NCI-H748 treated with DMSO at 0.1 percent for 48 hours (cell line): ENCODE results near the gene PTPA.
A peak's percentile ranks its signal among the peaks of the same experiment; 100 is the strongest.
"Not testable (repeated sequence)": the region's sequence is repeated elsewhere in the genome, so short reads cannot be mapped to it uniquely, and the experiment has no call there.

Experiments used
- DNase-seq: peaks from one replicate; lab custom pipeline; 2025; lab: John Stamatoyannopoulos, UW

The PTPA gene

DNA sequence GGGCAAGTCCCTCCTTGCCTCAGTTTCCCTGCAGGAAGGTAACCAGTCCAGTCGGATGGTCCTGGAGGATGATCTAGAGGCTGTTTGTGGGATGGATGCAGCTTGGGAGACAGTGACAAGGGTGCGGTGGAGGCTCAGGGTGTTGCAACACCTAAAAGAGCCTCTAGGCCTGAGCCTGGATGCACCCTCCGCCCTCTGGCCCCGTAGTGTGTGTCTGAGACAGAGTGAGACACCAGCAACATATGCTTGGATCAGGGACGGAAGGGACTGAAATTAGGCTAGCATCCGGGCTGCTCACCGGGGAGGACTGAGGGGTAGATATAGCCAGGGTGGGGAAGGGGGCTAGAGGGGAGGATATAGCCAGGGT, 1.7 kb upstream of the PTPA start:
- no peak for DNase-seq

DNA sequence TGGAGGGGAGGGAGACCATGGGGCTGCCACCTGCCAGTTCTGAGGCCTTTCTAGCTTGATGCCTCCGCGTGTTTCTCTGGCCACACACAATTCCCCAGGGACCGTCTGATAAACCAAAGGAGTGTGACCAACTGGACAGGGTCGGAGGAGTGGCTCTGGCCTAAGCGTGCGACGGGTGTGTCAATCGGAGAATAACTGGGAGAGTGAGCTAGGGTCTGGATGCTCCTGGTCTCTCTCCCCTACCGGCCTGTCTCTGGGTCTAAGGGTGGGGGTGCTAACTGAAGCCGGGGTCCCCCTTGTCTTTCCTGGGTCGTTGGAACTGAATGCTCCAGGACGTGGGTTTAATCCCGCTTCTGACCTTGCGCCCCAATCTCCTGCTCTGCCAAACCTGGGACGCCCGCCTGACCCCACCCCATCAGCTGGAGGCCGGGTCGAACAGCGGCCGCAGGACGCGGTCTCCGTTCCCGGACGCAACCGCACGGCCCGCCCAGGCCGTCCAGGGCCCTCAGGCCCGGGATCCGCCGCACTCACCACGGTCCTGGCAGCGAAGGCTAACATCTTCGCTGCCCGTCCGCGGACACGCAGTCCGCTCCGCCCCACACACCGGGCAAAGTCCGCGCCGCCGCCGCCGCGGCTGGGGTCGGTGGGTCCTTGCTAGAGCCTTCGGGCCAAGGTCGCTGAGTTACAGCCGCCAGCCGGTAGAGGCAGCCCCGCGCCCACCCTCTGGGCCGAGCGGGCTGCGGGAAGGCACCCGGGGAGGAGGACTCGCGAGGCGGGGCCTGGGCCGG, 1.1 kb upstream of the PTPA start:
- DNase-seq, result no peak

DNA sequence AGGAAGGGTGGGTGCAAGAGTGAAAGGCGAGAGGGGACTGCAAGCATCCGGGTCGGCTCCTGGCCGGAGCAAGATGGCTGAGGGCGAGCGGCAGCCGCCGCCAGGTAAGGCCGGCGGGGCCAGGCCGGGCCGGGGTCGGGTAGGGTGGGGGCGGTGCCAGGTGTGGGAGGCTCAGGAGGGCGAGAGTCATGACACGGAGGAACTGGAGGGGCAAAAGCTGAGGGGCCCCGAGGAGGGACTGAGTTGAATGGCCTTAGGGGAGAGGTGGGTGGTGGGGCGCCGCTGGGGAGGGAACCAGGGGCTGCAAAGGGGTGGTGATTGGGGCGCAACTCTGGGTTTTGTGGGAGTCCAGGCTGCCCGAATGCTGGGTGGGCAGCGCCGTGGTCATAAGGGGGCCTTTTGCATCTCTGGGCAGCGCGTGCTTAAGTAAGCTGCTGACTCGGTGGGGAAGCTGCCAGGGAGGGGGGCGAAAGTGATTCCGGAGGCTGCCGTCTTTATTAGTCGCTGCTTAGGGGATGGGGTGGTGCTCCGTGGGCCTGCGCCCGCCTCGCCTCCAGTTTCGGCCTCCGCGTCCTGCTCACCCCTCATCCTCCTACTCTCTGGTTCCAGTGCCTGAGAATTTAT, 425 bp downstream of the PTPA start:
- DNase-seq, result peak; percentile 24

DNA sequence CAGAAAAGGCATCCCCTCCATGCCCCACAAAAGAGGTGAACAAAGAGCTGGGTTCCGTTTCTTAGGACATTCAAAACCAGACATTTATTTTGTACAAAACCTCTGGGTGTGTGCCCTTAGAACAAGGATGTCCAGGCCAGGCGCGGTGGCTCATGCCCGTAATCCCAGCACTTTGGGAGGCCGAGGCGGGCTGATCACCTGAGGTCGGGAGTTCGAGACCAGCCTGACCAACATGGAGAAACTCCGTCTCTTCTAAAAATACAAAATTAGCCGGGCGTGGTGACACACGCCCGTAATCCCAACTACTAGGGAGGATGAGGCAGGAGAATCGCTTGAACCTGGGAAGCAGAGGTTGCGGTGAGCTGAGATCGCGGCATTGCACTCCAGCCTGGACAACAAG, 1.3 kb downstream of the PTPA start:
- not testable (repeated sequence) for DNase-seq

DNA sequence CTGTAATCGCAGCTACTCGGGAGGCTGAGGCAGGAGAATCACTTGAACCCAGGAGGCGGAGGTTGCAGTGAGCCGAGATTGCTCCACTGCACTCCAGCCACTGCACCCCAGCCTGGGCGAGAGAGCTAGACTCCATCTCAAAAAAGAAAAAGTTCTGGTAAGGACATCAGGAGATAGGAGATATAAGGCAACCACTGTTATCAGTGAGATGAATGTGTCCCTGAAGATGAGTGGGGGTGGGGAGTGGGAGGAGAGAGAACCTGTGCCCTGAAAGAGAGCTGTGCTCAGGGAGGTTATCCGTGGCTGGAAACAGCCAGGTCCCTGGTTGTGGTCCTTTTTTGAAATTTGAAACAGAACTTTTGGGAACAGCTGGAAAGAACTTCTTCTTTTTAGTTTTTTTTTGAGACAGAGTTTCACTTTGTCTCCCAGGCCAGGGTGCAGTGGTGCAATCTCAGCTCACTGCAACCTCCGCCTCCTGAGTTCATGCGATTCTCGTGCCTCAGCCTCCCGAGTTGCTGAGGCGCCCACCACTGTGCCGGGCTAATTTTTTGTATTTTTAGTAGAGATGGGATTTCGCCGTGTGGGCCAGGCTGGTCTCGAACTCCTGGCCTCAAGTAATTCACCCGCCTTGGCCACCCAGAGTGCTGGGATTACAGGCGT, 2.6 kb downstream of the PTPA start:
- no peak for DNase-seq

DNA sequence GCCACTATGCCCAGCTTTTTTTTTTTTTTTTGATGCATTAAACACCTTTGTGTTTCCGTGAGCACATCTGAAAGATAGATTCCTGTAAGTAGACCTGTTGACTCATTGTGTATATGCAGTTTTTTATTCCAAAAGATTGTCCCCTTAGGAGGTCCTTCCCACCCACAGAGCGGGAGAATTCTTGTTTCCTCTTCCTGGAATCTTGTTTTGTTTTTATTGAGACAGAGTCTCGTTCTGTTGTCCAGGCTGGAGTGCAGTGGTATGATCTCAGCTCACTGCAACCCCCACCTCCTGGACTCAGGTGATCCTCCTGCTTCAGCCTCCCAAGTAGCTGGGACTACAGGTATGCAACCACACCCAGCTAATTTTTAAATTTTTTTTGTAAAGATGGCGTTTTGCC, 7.6 kb downstream of the PTPA start:
- no peak for DNase-seq

DNA sequence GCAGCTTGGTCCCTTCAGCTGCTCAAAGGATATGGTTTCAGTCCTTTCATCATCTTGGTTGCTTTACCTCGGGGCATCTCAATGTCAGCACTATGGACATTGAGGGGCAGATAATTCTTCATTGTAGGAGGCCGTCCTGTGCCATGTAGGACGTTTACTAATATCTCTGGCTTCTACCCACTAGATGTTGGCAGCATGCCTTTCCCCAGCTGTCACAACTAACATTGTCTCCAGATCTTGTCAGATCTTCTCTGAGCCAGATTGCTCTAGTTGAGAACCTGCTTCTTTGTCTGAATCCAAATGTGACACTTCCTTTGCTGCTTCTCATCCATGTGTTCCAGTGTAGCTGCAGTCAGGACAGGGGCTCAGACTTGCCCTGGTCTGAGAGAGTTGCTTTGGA, 10.3 kb downstream of the PTPA start:
- no peak for DNase-seq

DNA sequence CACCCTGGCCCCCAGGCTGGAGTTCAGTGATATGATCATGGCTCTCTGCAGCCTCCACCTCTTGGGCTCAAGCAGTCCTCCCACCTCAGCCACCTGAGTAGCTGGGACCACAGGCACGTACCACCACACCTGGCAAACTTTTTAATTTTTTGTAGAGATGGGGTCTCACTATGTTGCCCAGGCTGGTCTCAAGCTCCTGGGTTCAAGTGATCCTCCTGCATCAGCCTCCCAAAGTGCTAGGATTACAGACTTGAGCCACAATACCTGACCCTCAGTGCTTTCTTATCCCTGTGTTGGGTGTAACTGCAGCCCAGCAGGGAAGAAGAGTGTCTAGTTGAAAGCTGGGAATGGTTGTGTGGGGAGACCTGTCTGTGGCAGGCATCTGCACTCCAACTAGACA, 10.9 kb downstream of the PTPA start:
- DNase-seq, result no peak

DNA sequence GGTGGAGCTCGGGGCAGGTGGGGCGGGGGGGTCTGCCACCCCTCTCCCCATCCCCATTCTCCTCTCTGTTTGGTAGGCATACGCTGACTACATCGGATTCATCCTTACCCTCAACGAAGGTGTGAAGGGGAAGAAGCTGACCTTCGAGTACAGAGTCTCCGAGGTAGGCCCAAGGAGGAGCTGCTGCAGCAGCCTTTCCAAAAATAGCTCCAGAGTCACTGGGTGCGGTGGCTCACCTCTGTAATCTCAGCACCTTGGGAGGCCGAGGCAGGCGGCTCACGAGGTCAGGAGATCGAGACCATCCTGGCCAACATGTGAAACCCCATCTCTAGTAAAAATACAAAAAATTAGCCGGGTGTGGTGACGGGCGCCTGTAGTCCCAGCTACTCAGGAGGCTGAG, 11.8 kb downstream of the PTPA start:
- DNase-seq, result not testable (repeated sequence)

DNA sequence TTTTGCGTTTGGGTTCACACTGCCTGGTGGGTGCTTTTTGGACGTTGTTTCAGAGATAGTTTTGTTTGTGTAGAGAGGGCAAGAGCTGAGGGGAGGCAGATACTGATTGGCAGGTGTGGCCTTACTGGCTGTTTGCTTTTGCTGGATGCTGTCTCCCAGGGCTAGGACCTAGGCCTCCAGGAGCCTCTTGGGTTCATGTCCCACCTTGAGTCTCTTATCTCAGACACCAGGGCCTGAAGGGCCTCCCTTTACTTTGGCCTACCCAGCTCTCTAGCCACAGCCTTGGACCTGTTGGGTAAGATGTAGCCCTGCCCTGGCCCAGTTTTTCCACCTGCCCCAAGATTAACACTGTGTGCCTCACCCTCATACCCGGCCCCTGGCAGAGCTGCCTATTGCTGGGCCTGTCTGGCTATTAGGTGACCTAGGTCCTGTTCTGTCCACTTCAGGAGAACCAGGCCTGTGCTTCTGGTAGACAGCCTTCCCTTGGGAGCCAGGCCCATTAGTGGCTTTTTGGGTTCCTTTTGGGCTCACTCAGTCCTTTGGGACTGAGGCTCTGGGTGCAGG, 13.4 kb downstream of the PTPA start:
- no peak for DNase-seq

DNA sequence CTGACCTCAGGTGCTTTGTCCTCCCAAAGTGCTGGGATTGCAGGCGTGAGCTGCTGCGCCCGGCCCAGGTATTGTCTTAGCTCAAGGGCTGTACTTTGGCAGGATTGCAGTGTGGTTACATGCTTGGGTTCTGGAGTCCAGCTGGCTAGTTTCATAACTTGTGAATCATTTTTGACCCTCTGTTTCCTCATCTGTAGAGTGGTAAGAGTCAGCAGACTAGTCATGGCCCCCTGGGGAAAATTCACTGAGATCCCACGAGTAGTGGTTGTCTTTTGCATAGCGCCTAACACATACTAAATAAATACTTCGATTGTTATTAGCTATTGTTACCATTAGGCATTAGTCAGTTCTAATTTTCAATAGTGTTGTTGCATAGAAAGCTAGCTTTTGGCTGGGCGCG, 14.3 kb downstream of the PTPA start:
- DNase-seq, result no peak

DNA sequence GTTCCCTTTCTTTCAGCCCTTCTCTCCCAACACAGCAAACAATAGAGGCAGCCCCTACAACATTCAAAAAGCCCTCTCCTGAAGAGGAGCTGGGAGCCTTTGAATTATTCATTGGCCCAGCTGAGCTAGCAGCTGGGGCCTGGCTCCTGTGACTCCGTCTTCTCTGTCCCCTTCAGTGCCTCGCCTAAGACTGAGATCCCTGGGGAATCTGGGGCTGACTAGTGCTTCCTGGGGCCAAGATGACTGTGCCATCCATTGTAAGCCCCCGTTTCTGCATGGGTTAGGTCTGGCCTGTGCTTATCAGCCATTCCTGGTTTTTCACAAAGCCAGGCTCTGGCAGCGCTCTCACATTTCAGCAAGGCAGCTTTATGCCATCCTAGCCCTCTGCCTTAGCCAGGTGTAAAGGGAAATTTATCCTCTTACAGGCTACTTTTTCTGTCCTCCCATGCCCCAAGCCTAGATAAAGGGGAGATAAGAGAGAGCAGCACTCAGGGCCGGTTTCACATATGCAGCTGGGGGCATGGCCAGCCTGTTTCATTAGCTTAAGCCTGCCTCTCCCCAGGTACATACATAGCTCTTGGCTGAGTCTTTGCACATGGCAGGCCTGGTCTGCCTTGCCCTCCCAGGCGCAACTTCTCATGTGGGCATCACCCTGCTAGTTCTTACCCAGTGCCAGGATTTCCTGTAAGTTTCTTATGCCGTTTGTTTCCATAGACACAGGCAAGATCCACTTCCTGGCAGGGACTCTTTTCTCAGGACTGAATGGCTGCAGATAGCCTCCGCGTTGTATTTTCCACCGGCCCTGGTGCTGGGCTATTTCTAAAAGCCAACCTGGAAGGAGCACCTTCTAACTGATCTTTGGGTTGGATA, 15.8 kb downstream of the PTPA start:
- DNase-seq, result no peak

DNA sequence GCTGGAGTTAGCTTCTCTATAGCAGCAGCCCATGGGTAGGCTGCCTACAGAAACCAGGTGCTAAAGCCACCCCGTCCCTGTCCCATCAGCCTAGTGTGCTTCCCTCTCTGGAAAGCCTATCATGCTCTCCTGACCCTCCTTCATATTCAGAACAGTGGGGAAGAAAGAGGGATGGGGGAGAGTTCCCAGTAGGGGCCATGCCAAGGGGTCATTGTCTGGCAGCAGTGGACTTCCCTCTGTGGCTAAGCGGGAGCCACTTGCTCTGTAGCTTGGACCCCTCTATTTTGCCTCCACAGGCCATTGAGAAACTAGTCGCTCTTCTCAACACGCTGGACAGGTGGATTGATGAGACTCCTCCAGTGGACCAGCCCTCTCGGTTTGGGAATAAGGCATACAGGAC, 17.5 kb downstream of the PTPA start:
- no peak for DNase-seq

DNA sequence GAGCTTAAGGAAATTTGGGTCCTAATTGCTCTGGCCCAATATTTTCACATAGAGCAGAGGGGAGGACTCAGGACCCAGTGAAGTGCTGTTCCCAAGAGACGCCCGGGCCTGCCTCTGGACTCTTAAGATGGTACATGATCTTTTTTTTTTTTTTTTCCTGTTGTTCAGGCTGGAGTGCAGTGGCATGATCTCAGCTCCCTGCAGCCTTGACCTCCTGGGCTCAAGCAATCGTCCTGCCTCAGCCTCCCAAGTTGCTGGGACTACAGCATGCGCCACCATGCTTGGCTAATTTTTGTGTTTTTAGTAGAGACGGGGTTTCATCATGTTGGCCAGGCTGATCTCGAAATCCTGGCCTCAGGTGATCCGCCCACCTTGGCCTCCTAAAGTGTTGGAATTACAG, 19.1 kb downstream of the PTPA start:
- not testable (repeated sequence) for DNase-seq

DNA sequence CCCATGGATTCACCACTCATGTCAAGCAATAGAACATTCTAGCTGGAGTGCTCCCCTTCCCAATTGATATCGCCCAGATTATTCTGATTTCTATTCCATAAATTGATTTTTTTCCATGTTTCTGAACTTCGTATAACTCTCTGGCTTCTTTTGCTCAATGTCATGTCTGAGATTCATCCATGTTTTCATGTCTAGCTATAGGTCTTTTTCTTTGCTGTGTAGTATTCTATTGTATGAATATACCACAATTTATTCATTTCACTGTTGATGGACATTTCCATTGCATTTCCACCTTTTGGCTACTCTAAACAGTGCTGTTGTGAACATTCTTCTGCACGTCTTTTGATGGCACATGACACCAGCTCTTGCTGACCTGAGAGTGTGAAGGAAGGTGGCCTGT, 19.6 kb downstream of the PTPA start:
- no peak for DNase-seq

DNA sequence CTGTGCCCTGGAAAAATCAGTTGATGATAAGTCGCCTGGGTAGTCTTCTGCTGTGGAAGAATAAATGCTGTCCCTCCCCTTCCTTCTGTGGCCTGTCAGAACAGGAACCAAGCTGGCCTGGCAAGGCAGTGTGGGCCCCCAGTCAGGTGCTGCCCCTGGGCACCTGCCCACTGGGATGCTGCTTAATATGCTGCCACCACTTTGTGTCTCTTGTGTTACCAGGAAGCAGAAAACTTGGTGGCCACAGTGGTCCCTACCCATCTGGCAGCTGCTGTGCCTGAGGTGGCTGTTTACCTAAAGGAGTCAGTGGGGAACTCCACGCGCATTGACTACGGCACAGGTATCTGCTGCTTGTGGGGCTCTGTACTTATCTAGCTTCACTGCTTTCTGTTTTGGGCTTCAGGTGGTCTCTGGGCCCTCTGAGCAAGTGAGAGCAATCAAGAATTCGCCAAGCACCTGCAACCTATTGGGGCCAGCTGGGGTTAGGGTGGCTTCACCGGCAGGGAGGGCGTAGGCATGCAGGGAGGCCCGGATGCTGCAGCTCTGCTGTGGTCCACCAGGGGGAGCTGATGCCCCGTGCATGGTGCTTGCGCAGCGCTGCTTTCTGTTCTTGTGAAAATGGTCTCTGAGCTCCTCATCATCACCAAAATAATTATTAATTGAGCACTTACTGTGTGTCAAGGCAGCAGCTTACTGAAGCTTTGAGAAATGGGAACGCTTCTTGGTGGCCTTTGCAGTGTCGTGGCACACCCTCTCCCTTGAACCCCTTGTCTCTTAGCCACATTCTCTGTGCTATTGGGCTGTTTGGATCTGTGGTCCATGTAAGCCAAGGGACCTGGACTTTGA, 20.3 kb downstream of the PTPA start:
- no peak for DNase-seq

DNA sequence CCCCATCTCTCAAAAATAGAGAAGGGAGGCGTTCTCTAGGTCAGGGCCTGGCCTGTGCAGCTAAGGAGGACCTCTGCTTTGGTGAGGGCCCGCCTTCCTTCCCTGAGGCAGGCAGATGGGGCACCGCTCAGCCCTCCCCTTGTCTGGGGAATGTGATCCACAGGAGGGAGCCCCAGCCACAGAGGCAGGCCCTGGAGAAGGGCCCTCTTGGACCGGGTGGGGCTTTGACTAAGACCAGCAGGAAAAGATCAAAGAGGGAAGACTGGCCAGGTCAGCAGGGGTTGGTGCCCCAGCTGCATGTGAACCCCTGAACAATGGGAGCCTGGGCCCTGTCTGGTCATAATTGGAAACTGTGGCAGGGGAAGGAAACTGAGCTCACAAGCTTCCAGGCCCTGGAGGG, 21.9 kb downstream of the PTPA start:
- DNase-seq, result no peak

DNA sequence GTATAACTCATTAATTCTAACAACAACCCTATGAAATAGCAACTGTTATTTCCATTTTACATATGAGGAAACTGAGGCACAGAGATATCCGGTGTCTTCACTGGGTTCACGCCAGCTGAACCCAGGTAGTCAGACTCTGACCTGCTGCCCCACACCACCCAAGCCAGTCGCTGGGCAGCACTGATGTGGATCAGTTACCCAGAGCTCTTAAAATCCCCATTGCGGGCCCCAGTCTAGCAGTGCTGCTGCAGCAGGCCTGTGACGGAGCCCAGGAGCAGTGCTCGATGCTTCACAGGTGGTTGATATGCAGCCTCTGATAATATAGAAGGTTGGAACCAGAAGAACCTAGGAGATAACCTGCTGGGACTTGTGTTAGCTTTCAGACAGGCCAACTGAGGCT, 24.3 kb downstream of the PTPA start:
- no peak for DNase-seq

DNA sequence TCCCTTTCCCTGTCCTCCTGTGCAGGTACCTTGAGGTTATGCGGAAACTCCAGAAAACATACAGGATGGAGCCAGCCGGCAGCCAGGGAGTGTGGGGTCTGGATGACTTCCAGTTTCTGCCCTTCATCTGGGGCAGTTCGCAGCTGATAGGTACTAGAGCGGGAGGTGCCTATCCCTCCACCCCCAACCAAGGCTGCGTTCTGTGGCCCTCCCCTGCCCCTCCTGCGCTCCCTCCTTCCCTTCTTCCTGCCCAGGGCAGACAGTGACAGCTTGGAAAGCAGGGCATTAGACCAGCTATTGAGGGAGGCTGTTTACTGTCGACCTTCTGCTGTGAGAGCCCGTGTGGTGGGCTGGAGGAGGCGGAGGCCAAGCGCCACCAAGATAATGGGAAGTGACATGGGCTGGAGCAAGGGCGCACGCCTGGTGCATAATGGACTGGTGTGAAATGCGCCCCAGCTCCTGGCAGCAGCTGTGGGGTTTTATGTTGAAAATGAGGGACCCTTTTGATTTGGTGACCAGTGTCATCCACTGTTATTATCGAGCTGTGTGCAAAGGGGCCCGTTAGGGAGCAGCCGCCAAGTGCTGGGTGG, 25.3 kb downstream of the PTPA start:
- DNase-seq, result no peak

DNA sequence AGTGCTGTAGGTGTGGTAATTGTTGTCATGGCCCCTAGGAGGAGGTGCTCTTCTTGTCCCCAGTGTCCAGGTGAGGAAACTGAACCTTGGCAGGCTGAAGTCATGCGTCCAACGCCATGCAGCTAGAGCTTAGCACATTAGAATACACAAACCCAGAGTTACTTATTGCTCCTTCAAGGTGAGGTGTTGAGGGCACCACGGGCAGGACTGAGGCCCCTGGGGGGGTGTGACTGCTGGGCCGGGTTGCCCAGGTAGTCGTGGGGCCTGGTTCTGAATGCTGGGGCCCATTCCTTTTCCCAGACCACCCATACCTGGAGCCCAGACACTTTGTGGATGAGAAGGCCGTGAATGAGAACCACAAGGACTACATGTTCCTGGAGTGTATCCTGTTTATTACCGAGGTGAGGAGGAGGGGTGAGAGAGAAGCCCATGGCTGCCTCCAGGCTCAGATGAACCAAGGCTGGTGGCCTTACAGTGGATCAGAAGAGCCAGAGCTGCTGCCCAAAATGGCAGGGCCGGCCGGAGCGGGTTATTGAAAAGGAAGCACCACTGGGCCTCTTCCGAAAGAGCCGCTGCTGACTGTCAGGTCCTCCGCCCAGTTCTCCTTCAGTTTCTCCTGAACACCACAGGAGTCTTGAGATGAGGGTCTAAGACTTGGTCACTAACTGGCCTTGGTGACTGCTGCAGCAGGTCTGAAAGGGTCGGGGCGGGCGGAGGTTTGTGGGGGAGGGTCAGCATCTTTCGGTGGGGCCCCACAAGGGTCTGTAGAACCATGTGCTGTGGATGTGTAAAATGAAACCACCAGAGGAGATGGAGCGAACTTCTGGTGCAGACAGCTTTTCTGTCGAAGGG, 26.3 kb downstream of the PTPA start:
- DNase-seq, result no peak
